T47D (cell line): ENCODE results near the gene HVCN1.

Experiments used
- DNase-seq, 2 experiments: peaks; one replicate each; pipeline versions ENCODE4 v3.0.0 to v3.0.0-alpha.2; 2011 to 2012; ENCODE audit warnings: low read depth in 1 of 2, low spot score in 1 of 2
- JUND ChIP-seq: IDR thresholded peaks from 2 replicates; pipeline ENCODE4 v1.6.1; 2012; ENCODE audit warnings: low read depth
- in situ Hi-C: cut with HindIII; loops from 2 replicates; pipeline ENCODE4 v1.10.0; 2016; ENCODE audit warnings: low sequenced_read_pairs, low pct_unique_long_range_greater_than_20kb

The HVCN1 gene

DNA sequence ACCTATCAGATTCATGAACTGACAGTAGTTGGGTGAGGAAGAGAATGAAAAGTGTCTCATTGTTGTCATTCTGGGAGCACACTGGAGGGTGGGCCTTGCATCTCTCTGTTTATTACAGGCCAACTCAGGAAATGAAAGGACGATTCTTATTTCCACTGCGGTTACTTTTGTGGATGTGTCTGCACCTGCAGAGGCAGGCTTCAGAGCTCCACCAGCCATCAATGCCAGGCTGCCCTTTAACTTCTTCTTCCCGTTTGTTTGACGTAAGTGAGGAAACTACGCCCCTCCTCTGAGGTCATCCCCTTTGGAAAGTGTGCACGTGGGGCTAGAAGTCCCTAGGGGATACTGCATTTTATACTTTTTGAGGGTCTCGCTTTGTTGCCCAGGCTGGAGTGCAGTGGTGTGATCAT, 41.3 kb downstream of the HVCN1 start:
- DNase-seq = no peak
- in situ Hi-C loops = no loop called here
- TF ChIP-seq JUND = no peak

DNA sequence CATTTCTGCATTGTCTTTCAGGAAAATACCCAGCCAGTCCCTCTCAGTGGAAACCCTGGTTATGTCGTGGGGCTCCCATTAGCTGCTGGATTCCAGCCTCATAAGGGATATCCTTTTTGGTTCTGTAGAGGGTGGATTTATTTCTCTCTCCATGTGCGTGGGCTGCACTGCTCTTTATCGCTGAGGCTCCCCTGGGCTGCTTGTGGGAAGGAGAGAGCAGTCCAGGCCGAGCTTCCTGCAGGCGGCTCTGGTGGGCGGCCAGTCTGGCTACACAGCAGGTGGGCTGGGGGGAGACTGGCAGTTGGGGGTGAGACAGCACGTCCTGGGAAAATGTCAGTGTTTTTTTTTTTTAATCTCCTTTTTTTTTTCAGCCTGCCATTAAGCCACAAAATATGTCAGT, 47.4 kb downstream of the HVCN1 start:
- no peak for DNase-seq

DNA sequence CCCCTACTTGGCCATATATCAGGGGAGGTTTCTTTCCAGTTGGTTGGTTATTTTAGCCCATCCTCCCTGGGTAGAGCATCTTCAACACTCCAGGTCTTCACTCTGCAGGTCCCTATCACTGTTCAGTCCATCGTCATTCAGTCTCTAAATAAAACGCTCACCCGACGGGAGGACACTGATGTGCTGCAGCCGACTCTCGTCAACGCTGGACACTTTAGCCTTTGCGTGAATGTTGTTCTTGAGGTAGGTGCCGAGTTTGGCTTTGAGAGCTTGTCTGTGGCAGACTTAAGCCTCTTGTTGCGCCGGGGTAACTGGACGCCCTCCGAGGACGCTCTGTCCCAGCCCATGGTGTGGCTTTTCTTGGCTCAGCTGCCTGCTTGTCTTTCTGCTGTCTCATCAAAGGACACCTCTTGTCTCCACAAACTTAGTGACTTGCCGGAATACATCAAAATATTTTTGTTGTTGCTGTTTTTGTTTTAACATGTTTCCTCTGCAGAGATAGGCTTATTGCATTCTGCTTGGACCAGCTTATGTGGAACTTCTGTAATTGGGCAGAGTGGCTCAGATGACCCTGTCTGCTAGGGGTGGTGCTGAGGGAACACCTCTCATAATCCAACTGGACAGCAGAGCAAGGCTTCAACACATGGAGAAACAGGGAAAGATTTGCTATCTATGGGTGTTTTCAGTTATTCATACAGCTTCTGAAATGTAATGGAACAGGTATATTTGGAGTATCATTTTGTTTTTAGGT, 48.5 kb downstream of the HVCN1 start:
- DNase-seq = no peak
- in situ Hi-C loops = no loop called here
- TF ChIP-seq JUND = no peak

More for the DNA sequence above, 47.4 kb downstream of the HVCN1 start:
- no peak for TF ChIP-seq JUND
- in situ Hi-C loops = no loop called here

DNA sequence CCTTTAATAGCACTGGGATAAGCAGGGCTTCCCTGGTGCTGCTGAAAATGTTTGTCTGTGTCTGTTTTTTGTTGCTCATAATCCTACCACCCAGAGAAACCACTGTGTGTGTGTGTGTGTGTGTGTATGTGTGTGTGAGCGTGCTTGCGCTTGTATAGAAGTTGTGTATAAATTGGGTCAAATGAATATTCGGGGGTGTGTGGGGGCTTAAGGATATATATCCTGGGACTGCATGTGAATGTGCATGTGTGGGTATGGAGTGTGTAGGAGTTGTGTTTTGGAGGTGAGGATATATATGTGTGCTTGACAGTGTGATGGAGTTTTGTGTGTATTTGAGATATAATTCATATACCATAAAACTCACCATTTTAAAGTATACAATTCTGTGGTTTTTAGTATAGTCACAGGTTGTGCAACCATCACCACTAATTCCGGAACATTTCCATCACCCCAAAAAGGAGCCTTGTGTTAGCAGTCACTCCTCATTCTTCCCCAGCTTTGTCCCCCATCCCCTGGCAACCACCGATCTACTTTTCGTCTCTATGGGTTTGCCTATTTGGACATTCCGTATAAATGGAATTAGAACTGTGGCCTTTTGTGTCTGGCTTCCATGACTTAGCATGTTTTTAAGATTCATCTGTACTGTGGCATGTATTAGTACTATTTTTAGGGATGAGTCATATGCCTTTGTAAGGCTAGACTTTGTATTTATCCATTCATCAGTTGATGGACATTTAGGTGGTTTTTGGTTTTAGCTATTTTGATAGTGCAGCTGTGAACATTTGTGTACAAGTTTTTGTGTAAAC, 49.4 kb downstream of the HVCN1 start:
- no peak for TF ChIP-seq JUND
- no peak for DNase-seq
- in situ Hi-C loops = no loop called here

GRCh38 chr12:110638796-110639195, 50.1 kb downstream of the HVCN1 start:
- in situ Hi-C loops = no loop called here
- DNase-seq = no peak
- TF ChIP-seq JUND = no peak

- TF ChIP-seq JUND = no peak
- in situ Hi-C loops = no loop called here
- DNase-seq = no peak
Measured at GRCh38 chr12:110637869-110638441, 51.0 kb downstream of the HVCN1 start.

DNA sequence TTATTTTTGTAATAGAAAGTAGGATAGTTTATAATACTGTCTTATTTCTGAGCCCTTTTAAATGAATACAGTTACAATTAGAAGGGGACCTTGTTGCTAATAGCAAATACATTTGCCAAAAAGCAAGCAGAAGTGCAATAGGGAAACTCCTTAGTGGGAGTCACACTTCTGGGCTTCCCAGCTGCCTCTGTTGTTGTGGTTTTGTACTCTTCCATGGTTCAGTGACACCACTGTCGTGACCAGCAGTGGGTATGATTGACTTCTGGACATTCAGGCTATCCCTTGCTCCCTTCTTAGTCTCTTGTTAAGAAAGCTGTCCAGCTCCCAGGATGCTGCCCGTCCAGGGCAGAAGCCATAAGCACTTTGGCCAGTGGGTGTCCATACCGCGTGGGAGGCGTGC, 52.4 kb downstream of the HVCN1 start:
- in situ Hi-C loops = no loop called here
- TF ChIP-seq JUND = no peak
- no peak for DNase-seq

GRCh38 chr12:110635055-110635454, 53.9 kb downstream of the HVCN1 start:
- in situ Hi-C loops = no loop called here
- no peak for TF ChIP-seq JUND
- DNase-seq = no peak

GRCh38 chr12:110627500-110628195, 61.3 kb downstream of the HVCN1 start:
- in situ Hi-C loops = no loop called here
- DNase-seq = no peak
- TF ChIP-seq JUND = no peak

DNA sequence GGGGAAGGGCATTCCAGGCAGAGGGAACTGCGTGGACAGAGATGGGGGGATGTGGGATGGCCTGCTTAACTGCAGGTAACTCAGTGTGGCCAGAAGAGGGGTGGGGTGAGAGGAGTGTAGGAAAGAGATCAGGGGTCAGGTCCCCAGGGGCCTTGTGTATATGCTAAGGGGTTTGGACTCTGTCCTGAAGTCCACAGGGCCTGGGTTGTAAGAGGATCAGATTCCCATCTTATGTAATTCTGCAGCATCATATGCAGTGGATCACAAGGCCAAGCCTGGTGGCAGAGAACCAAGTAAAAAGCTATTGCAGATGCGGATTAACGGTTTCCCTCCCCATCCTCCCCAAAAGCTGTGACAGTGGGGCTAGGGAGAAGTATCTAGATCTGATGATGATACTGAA, 66.3 kb downstream of the HVCN1 start:
- no peak for DNase-seq
- in situ Hi-C loops = no loop called here
- TF ChIP-seq JUND = no peak

DNA sequence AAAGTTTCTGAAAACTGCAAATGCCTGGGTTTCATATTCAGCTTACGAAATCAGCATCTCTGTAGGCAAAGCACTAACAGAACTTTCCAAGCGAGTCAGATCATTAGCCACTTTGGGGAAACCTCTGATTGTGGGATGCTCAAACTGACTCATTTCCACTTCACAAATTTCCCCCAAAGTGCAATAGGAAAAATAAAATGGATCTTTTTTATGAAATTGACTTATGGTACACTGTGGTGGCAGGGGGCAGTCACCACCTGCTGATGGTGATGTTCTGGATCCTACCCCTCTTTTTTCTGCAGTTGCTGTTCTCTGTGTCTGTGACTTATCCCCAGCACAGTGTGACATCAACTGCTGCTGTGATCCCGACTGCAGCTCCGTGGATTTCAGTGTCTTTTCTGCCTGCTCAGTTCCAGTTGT, 69.4 kb downstream of the HVCN1 start:
- in situ Hi-C loops = no loop called here

GRCh38 chr12:110616471-110617115, 72.3 kb downstream of the HVCN1 start:
- DNase-seq = no peak
- in situ Hi-C loops = no loop called here
- TF ChIP-seq JUND = no peak

More for the DNA sequence above, 69.4 kb downstream of the HVCN1 start:
- TF ChIP-seq JUND = no peak
- no peak for DNase-seq

GRCh38 chr12:110615171-110615570, 73.7 kb downstream of the HVCN1 start:
- DNase-seq = no peak
- in situ Hi-C loops = no loop called here
- TF ChIP-seq JUND = no peak
